Ovary (tissue), 9 donors: ENCODE measurements around the gene PTPRN2. TPM values are rescaled to one million over a fixed set of nuclear protein-coding genes. Genes with fewer than 3 reads are reported as not detected.

Experiments used
- DNase-seq, 5 donors: peaks; one replicate each; pipeline ENCODE4 v3.0.0-alpha.2; 2019 to 2020
- H3K27ac ChIP-seq, 2 donors: fragments of 200-600 bp; one replicate each; pipeline versions ENCODE4 v1.5.1 to v1.8.0; 2019 to 2022
- H3K27me3 ChIP-seq: fragments of 200-600 bp; one replicate; pipeline ENCODE4 v1.8.0; 2022
- H3K36me3 ChIP-seq: fragments of 200-600 bp; sonication (generic); one replicate; pipeline ENCODE4 v1.5.1; 2019
- H3K4me1 ChIP-seq: one replicate; pipeline ENCODE4 v1.8.1; 2013; ENCODE audit warnings: mild to moderate bottlenecking, moderate library complexity; ENCODE audit not compliant: insufficient read depth
- H3K4me3 ChIP-seq: fragments of 200-600 bp; sonication (generic); one replicate; pipeline ENCODE4 v1.5.1; 2017
- H3K9me3 ChIP-seq, 2 donors: fragments of 200-600 bp in 1 of 2; sonication (generic) in 1 of 2; one replicate each; pipeline versions ENCODE4 v1.5.1 to v1.8.1; 2013 to 2019; ENCODE audit warnings: mild to moderate bottlenecking in 1 of 2, moderate library complexity in 1 of 2
- CTCF ChIP-seq, 3 donors: fragments of 450-650 bp in 2 of 3; fragments of 200-600 bp in 1 of 3; IDR thresholded peaks; one replicate each; pipeline versions ENCODE4 v1.5.1 to v1.8.0; 2016 to 2022; ENCODE audit warnings: antibody characterized with exemption in 3 of 3, mild to moderate bottlenecking in 1 of 3
- EP300 ChIP-seq: sonication (generic); formaldehyde crosslinking; IDR thresholded peaks from one replicate; pipeline ENCODE4 v1.6.1; 2017; ENCODE audit warnings: antibody characterized with exemption
- POLR2A ChIP-seq: fragments of 450-650 bp; IDR thresholded peaks from one replicate; pipeline ENCODE4 v1.6.1; 2017; ENCODE audit warnings: antibody characterized with exemption, mild to moderate bottlenecking, moderate library complexity
- WGBS, 3 donors: extraction: QIAGEN DNeasy Blood & Tissue Kit in 1 of 3; methylation state at CpG; one replicate each; pipeline versions ENCODE4 v1.1.5 to v1.1.7; 2013 to 2017; 5-methylcytosine and 5-hydroxymethylcytosine counted together
- intact Hi-C, 4 donors: fragments of 100-400 bp; cut with DNase I; formaldehyde crosslinking; loops; one replicate each; pipeline versions ENCODE4 v1.11.0 to v1.15.1; 2022 to 2023
- polyA plus RNA-seq, 2 donors: library from polyadenylated mRNA; stranded (reverse); fragments of 200-250 nt in 1 of 2; fragments of 350-450 nt in 1 of 2; fragmentation: Illumina TruSeq in 1 of 2; extraction: RNeasy Lipid Tissue Mini Kit (QIAGEN cat#74804) in 1 of 2; gene quantifications; one replicate each; pipeline ENCODE4 v1.2.3, GENCODE V29; 2013 to 2014
- total RNA-seq, 7 donors: library from RNA; depleted of rRNA in 2 of 7; stranded (reverse); fragments of >200 nt in 2 of 7; fragmentation: NEBNext Ultra II Directional in 3 of 7; extraction: Animal tissue kit (Norgen Biotek cat#: 25700) in 3 of 7; gene quantifications; one replicate each; pipeline versions ENCODE4 v1.1.0 to v1.2.4, GENCODE V29; 2016 to 2023
- donor health status: DM: no; HTN: no; CAD: no; lungs with moderate emphysema.
- donor health status: DM: no; HTN: no; CAD: no.
- donor health status: Bipolar disorder and iron deficiency.
- donor health status: DM: yes; HTN: yes; CAD: no.
- donor health status: DM: no; HTN: no; CAD: no.
- donor health status: DM: yes; HTN: yes; CAD: no.

The PTPRN2 gene
- total and polyA plus RNA-seq, 9 donors: 3.5 to 11.1 (median 5.9) TPM

GRCh38 chr7:157553256-157553655 is 1034.4 kb downstream of the PTPRN2 start:
- WGBS, 3 donors: 87 to 93% (median 91%) methylated on average over 18 of the region's 18 CpGs
- intact Hi-C loops: no loop called here
- H3K27ac ChIP-seq: no peak overlapping the region
- no peak overlapping the region for H3K4me3 ChIP-seq
- no peaks in the 10 kb centered on the region for H3K4me1 ChIP-seq
- H3K9me3 ChIP-seq: no peaks in the 10 kb centered on the region
- no peak for TF ChIP-seq CTCF (IDR thresholded peaks at IDR 0.05)
- DNase-seq: peak in 1 of 5 donors; percentile 3
- no peaks in the 10 kb centered on the region for H3K36me3 ChIP-seq
- H3K27me3 ChIP-seq: no peaks in the 10 kb centered on the region

- H3K9me3 ChIP-seq: no peaks in the 10 kb centered on the region
- no peak overlapping the region for H3K4me3 ChIP-seq
- intact Hi-C loops: no loop called here
- TF ChIP-seq EP300 (no peak), POLR2A (no peak), CTCF (IDR thresholded peaks at IDR 0.05) (no peak)
- H3K27me3 ChIP-seq: no peaks in the 10 kb centered on the region
- no peak overlapping the region for H3K27ac ChIP-seq
- H3K36me3 ChIP-seq: no peaks in the 10 kb centered on the region
- DNase-seq: peak in 1 of 5 donors; percentile 16
- 91 to 92% (median 91%) methylated on average over 26 of the region's 26 CpGs for WGBS, 3 donors
- H3K4me1 ChIP-seq: no peaks in the 10 kb centered on the region
Observed at GRCh38 chr7:157552295-157552993, 1035.2 kb downstream of the PTPRN2 start.

- intact Hi-C loops: no loop called here
- H3K36me3 ChIP-seq: no peaks in the 10 kb centered on the region
- no peaks in the 10 kb centered on the region for H3K4me1 ChIP-seq
- no peak overlapping the region for H3K4me3 ChIP-seq
- no peaks in the 10 kb centered on the region for H3K9me3 ChIP-seq
- DNase-seq: peak in 1 of 5 donors; percentile 17
- 91 to 97% (median 96%) methylated on average over 13 of the region's 13 CpGs for WGBS, 3 donors
- H3K27ac ChIP-seq: no peak overlapping the region
- no peaks in the 10 kb centered on the region for H3K27me3 ChIP-seq
- TF ChIP-seq POLR2A: no peak
- no peak for TF ChIP-seq CTCF (IDR thresholded peaks at IDR 0.05)
- no peak for TF ChIP-seq EP300
Observed at GRCh38 chr7:157551325-157552070, 1036.1 kb downstream of the PTPRN2 start.

- Histone ChIP-seq H3K9me3 (no peaks in the 10 kb centered on the region), H3K27me3 (no peaks in the 10 kb centered on the region), H3K4me1 (no peaks in the 10 kb centered on the region), H3K27ac (no peak overlapping the region), H3K4me3 (no peak overlapping the region), H3K36me3 (no peaks in the 10 kb centered on the region)
- intact Hi-C loops: no loop called here
- peak in 1 of 5 donors; percentile 17 for DNase-seq
- 81 to 85% (median 84%) methylated on average over 31 of the region's 31 CpGs for WGBS, 3 donors
- TF ChIP-seq EP300 (no peak), POLR2A (no peak), CTCF (IDR thresholded peaks at IDR 0.05) (no peak)
Observed at GRCh38 chr7:157550300-157551275, 1037.0 kb downstream of the PTPRN2 start.
